Measurements from ENCODE around the gene PTPN21.

GRCh38 chr14:88533064-88533602, 21.7 kb downstream of the PTPN21 start:
- TF ChIP-seq, protein P1, sequence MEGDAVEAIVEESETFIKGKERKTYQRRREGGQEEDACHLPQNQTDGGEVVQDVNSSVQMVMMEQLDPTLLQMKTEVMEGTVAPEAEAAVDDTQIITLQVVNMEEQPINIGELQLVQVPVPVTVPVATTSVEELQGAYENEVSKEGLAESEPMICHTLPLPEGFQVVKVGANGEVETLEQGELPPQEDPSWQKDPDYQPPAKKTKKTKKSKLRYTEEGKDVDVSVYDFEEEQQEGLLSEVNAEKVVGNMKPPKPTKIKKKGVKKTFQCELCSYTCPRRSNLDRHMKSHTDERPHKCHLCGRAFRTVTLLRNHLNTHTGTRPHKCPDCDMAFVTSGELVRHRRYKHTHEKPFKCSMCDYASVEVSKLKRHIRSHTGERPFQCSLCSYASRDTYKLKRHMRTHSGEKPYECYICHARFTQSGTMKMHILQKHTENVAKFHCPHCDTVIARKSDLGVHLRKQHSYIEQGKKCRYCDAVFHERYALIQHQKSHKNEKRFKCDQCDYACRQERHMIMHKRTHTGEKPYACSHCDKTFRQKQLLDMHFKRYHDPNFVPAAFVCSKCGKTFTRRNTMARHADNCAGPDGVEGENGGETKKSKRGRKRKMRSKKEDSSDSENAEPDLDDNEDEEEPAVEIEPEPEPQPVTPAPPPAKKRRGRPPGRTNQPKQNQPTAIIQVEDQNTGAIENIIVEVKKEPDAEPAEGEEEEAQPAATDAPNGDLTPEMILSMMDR (IDR thresholded peaks at IDR 0.05): no peak
- no peak for TF ChIP-seq POLR2A (IDR thresholded peaks at IDR 0.05)
- no peak for TF ChIP-seq EP300 (IDR thresholded peaks at IDR 0.05)

Data from tibial nerve (tissue), 4 donors.